H1 (cell line): ENCODE data around the gene KLHDC7B. TPM values are rescaled to one million over a fixed set of nuclear protein-coding genes. Genes with fewer than 3 reads are reported as not detected.

ENCODE experiments used
- KDM1A ChIP-seq: fragments of 200-600, 300-600 bp; sonication (generic); IDR thresholded peaks from 2 replicates; pipeline ENCODE4 v1.7.1; 2016; ENCODE audit warnings: mild to moderate bottlenecking, low read length, borderline replicate concordance
- SRF ChIP-seq: IDR thresholded peaks from 2 replicates; pipeline ENCODE4 v1.6.1; 2011; ENCODE audit warnings: mild to moderate bottlenecking, low read depth, low read length, moderate library complexity
- polyA plus RNA-seq, 7 experiments: library from polyadenylated mRNA; depleted of rRNA in 3 of 7; stranded (reverse) in 5 of 7; unstranded in 2 of 7; fragments of >200 nt in 5 of 7; fragments of 200-250 nt in 2 of 7; gene quantifications; 1 replicate in 5 of 7; 2 replicates in 1 of 7; 4 replicates in 1 of 7; pipeline versions ENCODE4 v1.2.1 to v1.2.3, GENCODE V29; 2011 to 2013; ENCODE audit warnings: missing spikeins in 2 of 7, mixed read lengths in 2 of 7
- total RNA-seq: library from RNA; stranded (reverse); fragmentation: NEBNext Ultra II Directional; extraction: Animal tissue kit (Norgen Biotek cat#: 25700); gene quantifications from 2 replicates; pipeline ENCODE4 v1.2.1, GENCODE V29; 2021
- TF ChIP-seq, protein P1 (sequence below): IDR thresholded peaks from 2 replicates; pipeline ENCODE4 v1.6.1; 2012; ENCODE audit warnings: inconsistent platforms
- TF ChIP-seq, protein P2 (sequence below): fragments of 300-600 bp; sonication (generic); IDR thresholded peaks from 2 replicates; pipeline ENCODE4 v1.7.1; 2012; ENCODE audit warnings: low read length, moderate library complexity, mild to moderate bottlenecking, inconsistent platforms; ENCODE audit not compliant: insufficient replicate concordance

KLHDC7B gene
- total and polyA plus RNA-seq, 2 of the 8 experiments (the other 6 are each of a cell fraction or from before 2014, with no cell fraction given), result not detected

DNA sequence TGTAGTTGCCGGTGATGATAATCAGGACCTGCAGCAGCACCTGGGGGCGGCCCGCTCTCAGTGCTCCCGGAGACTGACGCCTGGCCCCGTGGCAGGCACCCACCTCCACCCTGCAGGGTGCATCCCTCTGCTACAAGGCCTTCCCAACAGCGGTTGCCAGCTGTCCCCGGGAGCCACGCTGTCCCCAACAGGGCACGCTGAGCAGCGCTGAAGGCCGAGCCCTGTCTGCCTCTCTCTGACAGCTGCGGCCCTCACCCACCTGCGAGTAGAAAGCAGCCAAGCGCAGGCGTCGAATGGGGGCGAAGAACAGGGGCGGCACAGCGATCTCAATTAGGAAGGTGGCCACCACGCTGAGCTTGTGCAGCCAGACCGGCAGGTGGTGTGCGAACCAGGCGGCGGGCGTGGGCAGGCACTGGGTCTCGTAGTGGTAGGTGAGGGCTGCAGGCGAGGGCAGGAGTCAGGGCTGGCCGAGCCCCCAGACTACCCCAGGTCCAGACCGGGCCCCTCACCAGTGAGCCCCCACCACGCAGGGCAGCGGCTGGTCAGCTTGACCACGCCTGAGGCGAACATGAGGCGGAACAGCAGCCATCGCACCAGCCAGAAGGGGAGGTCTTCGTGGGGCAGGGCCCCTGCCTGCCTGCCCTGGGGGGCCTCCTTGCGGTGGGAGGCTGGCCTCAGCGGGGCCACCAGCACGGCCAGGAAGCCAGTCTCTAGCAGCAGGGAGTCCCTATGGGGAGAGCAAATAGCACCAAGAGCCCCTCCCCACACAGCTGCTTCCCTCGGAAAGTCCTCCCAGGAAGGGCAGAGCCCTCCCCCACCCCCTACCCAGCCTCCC, 39.7 kb upstream of the KLHDC7B start (continued):
- no peak for TF ChIP-seq KDM1A
- TF ChIP-seq, protein P1, sequence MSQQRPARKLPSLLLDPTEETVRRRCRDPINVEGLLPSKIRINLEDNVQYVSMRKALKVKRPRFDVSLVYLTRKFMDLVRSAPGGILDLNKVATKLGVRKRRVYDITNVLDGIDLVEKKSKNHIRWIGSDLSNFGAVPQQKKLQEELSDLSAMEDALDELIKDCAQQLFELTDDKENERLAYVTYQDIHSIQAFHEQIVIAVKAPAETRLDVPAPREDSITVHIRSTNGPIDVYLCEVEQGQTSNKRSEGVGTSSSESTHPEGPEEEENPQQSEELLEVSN, result no peak
- TF ChIP-seq SRF, result no peak
- TF ChIP-seq, protein P2, sequence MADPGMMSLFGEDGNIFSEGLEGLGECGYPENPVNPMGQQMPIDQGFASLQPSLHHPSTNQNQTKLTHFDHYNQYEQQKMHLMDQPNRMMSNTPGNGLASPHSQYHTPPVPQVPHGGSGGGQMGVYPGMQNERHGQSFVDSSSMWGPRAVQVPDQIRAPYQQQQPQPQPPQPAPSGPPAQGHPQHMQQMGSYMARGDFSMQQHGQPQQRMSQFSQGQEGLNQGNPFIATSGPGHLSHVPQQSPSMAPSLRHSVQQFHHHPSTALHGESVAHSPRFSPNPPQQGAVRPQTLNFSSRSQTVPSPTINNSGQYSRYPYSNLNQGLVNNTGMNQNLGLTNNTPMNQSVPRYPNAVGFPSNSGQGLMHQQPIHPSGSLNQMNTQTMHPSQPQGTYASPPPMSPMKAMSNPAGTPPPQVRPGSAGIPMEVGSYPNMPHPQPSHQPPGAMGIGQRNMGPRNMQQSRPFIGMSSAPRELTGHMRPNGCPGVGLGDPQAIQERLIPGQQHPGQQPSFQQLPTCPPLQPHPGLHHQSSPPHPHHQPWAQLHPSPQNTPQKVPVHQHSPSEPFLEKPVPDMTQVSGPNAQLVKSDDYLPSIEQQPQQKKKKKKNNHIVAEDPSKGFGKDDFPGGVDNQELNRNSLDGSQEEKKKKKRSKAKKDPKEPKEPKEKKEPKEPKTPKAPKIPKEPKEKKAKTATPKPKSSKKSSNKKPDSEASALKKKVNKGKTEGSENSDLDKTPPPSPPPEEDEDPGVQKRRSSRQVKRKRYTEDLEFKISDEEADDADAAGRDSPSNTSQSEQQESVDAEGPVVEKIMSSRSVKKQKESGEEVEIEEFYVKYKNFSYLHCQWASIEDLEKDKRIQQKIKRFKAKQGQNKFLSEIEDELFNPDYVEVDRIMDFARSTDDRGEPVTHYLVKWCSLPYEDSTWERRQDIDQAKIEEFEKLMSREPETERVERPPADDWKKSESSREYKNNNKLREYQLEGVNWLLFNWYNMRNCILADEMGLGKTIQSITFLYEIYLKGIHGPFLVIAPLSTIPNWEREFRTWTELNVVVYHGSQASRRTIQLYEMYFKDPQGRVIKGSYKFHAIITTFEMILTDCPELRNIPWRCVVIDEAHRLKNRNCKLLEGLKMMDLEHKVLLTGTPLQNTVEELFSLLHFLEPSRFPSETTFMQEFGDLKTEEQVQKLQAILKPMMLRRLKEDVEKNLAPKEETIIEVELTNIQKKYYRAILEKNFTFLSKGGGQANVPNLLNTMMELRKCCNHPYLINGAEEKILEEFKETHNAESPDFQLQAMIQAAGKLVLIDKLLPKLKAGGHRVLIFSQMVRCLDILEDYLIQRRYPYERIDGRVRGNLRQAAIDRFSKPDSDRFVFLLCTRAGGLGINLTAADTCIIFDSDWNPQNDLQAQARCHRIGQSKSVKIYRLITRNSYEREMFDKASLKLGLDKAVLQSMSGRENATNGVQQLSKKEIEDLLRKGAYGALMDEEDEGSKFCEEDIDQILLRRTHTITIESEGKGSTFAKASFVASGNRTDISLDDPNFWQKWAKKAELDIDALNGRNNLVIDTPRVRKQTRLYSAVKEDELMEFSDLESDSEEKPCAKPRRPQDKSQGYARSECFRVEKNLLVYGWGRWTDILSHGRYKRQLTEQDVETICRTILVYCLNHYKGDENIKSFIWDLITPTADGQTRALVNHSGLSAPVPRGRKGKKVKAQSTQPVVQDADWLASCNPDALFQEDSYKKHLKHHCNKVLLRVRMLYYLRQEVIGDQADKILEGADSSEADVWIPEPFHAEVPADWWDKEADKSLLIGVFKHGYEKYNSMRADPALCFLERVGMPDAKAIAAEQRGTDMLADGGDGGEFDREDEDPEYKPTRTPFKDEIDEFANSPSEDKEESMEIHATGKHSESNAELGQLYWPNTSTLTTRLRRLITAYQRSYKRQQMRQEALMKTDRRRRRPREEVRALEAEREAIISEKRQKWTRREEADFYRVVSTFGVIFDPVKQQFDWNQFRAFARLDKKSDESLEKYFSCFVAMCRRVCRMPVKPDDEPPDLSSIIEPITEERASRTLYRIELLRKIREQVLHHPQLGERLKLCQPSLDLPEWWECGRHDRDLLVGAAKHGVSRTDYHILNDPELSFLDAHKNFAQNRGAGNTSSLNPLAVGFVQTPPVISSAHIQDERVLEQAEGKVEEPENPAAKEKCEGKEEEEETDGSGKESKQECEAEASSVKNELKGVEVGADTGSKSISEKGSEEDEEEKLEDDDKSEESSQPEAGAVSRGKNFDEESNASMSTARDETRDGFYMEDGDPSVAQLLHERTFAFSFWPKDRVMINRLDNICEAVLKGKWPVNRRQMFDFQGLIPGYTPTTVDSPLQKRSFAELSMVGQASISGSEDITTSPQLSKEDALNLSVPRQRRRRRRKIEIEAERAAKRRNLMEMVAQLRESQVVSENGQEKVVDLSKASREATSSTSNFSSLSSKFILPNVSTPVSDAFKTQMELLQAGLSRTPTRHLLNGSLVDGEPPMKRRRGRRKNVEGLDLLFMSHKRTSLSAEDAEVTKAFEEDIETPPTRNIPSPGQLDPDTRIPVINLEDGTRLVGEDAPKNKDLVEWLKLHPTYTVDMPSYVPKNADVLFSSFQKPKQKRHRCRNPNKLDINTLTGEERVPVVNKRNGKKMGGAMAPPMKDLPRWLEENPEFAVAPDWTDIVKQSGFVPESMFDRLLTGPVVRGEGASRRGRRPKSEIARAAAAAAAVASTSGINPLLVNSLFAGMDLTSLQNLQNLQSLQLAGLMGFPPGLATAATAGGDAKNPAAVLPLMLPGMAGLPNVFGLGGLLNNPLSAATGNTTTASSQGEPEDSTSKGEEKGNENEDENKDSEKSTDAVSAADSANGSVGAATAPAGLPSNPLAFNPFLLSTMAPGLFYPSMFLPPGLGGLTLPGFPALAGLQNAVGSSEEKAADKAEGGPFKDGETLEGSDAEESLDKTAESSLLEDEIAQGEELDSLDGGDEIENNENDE, result no peak
